HEK293T (cell line): ENCODE results near the gene ANO6.

ENCODE experiments used
- CTCF ChIA-PET: fragments of 350-600 bp; formaldehyde crosslinking; extraction: SDS; loops from one replicate; lab custom pipeline; 2021; ENCODE audit warnings: antibody characterized with exemption, inconsistent platforms; lab: Yijun Ruan, JAX
- POLR2A ChIA-PET: fragments of 350-600 bp; formaldehyde crosslinking; extraction: SDS; loops from one replicate; lab custom pipeline; 2020; ENCODE audit warnings: antibody characterized with exemption, inconsistent platforms; lab: Yijun Ruan, JAX
- DNase-seq: peaks from one replicate; pipeline ENCODE4 v3.0.0; 2012; ENCODE audit warnings: mixed read lengths; ENCODE audit errors: extremely low spot score
- ARNT ChIP-seq: fragments of 450-650 bp; IDR thresholded peaks from 2 replicates; pipeline ENCODE4 v1.6.1; 2017; ENCODE audit warnings: mild to moderate bottlenecking
- BHLHE40 ChIP-seq: fragments of 450-650 bp; IDR thresholded peaks from 2 replicates; pipeline ENCODE4 v1.6.1; 2016; ENCODE audit warnings: mild to moderate bottlenecking, moderate library complexity, borderline replicate concordance
- CTBP1 ChIP-seq: fragments of 450-650 bp; IDR thresholded peaks from 2 replicates; pipeline ENCODE4 v1.6.1; 2016; ENCODE audit warnings: borderline replicate concordance
- ELF4 ChIP-seq: fragments of 450-650 bp; IDR thresholded peaks from 2 replicates; pipeline ENCODE4 v1.6.1; 2017; ENCODE audit warnings: antibody characterized with exemption
- FOXA1 ChIP-seq: fragments of 450-650 bp; IDR thresholded peaks from 2 replicates; pipeline ENCODE4 v1.6.1; 2016; ENCODE audit warnings: mild to moderate bottlenecking
- FOXK2 ChIP-seq: fragments of 450-650 bp; IDR thresholded peaks from 2 replicates; pipeline ENCODE4 v1.6.1; 2016; ENCODE audit warnings: mild to moderate bottlenecking
- FOXM1 ChIP-seq: fragments of 450-650 bp; IDR thresholded peaks from 2 replicates; pipeline ENCODE4 v1.6.1; 2017; ENCODE audit warnings: mild to moderate bottlenecking, borderline replicate concordance
- HDGF ChIP-seq: fragments of 450-650 bp; IDR thresholded peaks from 2 replicates; pipeline ENCODE4 v1.6.1; 2017; ENCODE audit warnings: antibody characterized with exemption, borderline replicate concordance
- L3MBTL2 ChIP-seq: fragments of 450-650 bp; conservative IDR thresholded peaks from 2 replicates; pipeline ENCODE4 v1.6.1; 2016; ENCODE audit warnings: mild to moderate bottlenecking
- LEF1 ChIP-seq: fragments of 450-650 bp; IDR thresholded peaks from 2 replicates; pipeline ENCODE4 v1.6.1; 2017; ENCODE audit warnings: mild to moderate bottlenecking, borderline replicate concordance
- NFRKB ChIP-seq: fragments of 450-650 bp; IDR thresholded peaks from 2 replicates; pipeline ENCODE4 v1.6.1; 2016; ENCODE audit warnings: mild to moderate bottlenecking, moderate library complexity
- PKNOX1 ChIP-seq: fragments of 450-650 bp; IDR thresholded peaks from 2 replicates; pipeline ENCODE4 v1.6.1; 2016
- SP1 ChIP-seq: fragments of 450-650 bp; IDR thresholded peaks from 2 replicates; pipeline ENCODE4 v1.6.1; 2017
- SUZ12 ChIP-seq: fragments of 450-650 bp; IDR thresholded peaks from 2 replicates; pipeline ENCODE4 v1.6.1; 2016; ENCODE audit warnings: mild to moderate bottlenecking
- TARDBP ChIP-seq: fragments of 450-650 bp; IDR thresholded peaks from 2 replicates; pipeline ENCODE4 v1.6.1; 2016
- ZNF384 ChIP-seq: fragments of 450-650 bp; IDR thresholded peaks from 2 replicates; pipeline ENCODE4 v1.6.1; 2016

Gene ANO6

GRCh38 chr12:45329238-45329637, 113.3 kb downstream of the ANO6 start:
- CTCF ChIA-PET: no interaction called here
- DNase-seq: no peak
- POLR2A ChIA-PET: no interaction called here
- TF ChIP-seq SP1 (no peak), ARNT (no peak), HDGF (no peak), FOXK2 (no peak), TARDBP (no peak), CTBP1 (no peak), ZNF384 (no peak), PKNOX1 (no peak), FOXA1 (no peak)

- DNase-seq: no peak
- TF ChIP-seq FOXM1: no peak
- TF ChIP-seq SUZ12: no peak
- TF ChIP-seq BHLHE40: no peak
- TF ChIP-seq ZNF384: no peak
- TF ChIP-seq SP1: no peak
- TF ChIP-seq HDGF: no peak
- TF ChIP-seq CTBP1: no peak
- TF ChIP-seq ELF4: no peak
- no peak for TF ChIP-seq NFRKB
- no peak for TF ChIP-seq PKNOX1
- TF ChIP-seq FOXK2: no peak
- no peak for TF ChIP-seq ARNT
- TF ChIP-seq TARDBP: no peak
- no peak for TF ChIP-seq FOXA1
- no peak for TF ChIP-seq L3MBTL2
- TF ChIP-seq LEF1: no peak
- ChIA-PET CTCF (no interaction called here), POLR2A (no interaction called here)
These were observed 113.8 kb downstream of the ANO6 start for GRCh38 chr12:45329702-45330101.

- DNase-seq: no peak
- CTCF ChIA-PET: no interaction called here
- TF ChIP-seq CTBP1 (no peak), HDGF (no peak), SP1 (no peak), NFRKB (no peak)
- POLR2A ChIA-PET: no interaction called here
These were observed 115.7 kb downstream of the ANO6 start for GRCh38 chr12:45331552-45331951.

GRCh38 chr12:45334396-45334795, 118.5 kb downstream of the ANO6 start:
- ChIA-PET POLR2A (no interaction called here), CTCF (no interaction called here)
- TF ChIP-seq NFRKB (no peak), BHLHE40 (no peak), FOXA1 (no peak), SP1 (no peak), FOXK2 (no peak), ZNF384 (no peak), PKNOX1 (no peak), LEF1 (no peak), CTBP1 (no peak), HDGF (no peak), FOXM1 (no peak), L3MBTL2 (no peak), ELF4 (no peak), ARNT (no peak), TARDBP (no peak), SUZ12 (no peak)
- no peak for DNase-seq

- POLR2A ChIA-PET: no interaction called here
- no peak for DNase-seq
- CTCF ChIA-PET: no interaction called here
- no peak for TF ChIP-seq ELF4
- no peak for TF ChIP-seq FOXK2
- TF ChIP-seq FOXM1: no peak
- TF ChIP-seq L3MBTL2: no peak
- no peak for TF ChIP-seq BHLHE40
- no peak for TF ChIP-seq FOXA1
- TF ChIP-seq CTBP1: no peak
- TF ChIP-seq HDGF: no peak
- no peak for TF ChIP-seq ZNF384
These were observed 120.4 kb downstream of the ANO6 start for GRCh38 chr12:45336331-45336730.

- ChIA-PET CTCF (interaction anchor here (0.8 kb wide), 1 partner anchor 28 kb away, joined by 3 read pairs; no protein-coding TSS in a partner anchor), POLR2A (no interaction called here)
- TF ChIP-seq ZNF384 (no peak), CTBP1 (no peak), TARDBP (no peak), SP1 (no peak), FOXM1 (no peak), FOXK2 (no peak), ARNT (no peak), HDGF (no peak), ELF4 (no peak), FOXA1 (no peak), PKNOX1 (no peak), BHLHE40 (no peak), LEF1 (no peak), L3MBTL2 (no peak), NFRKB (no peak), SUZ12 (no peak)
- no peak for DNase-seq
These were observed 121.1 kb downstream of the ANO6 start for GRCh38 chr12:45336762-45337596.
